ENCODE measurements around the gene KIF14. TPM values are rescaled to one million over a fixed set of nuclear protein-coding genes. Genes with fewer than 3 reads are reported as not detected.

The KIF14 gene
- polyA plus RNA-seq, 1 of the 3 experiments (the other 2 are of a cell fraction): 1.2 TPM

DNA sequence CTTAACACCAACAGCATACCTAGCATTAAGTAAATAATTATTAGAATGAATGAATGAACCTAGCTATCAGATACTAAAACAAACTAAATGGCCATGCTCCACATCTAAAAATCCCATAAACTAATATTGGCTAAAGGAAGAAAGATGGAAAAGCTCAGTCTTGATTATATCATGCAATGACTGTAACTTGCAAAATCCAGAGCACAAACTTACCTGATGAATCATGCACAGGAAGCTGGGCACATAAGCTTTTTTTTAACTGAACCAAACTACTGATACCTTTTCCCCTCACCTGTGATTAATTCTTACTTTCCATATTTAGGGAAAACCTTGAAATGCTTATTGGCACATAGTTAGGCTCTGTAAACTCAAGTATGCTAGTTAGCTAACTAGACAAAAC is 70.2 kb downstream of the KIF14 start:
- Histone ChIP-seq H2AFZ (ENCODE audit: low read depth) (no peak overlapping the region), H3K9me3 (no peaks in the 10 kb centered on the region), H3F3A (replicated peaks; ENCODE audit: insufficient read depth) (peaks cover 7% of the 10 kb centered on the region), H3K4me1 (ENCODE audit: control insufficient read depth in 1 of 2, insufficient read depth in 2 of 2, low read depth in 1 of 2, low read length in 1 of 2) (no peaks in the 10 kb centered on the region), H3K27ac (ENCODE audit: low read depth in 2 of 2, low read length in 1 of 2) (no peak overlapping the region), H3K4me2 (no peak overlapping the region), H4K20me1 (ENCODE audit: insufficient read depth) (no peaks in the 10 kb centered on the region), H3K9ac (no peak overlapping the region), H3K79me2 (ENCODE audit: insufficient read depth) (no peaks in the 10 kb centered on the region), H3K27me3 (ENCODE audit: insufficient read depth) (no peaks in the 10 kb centered on the region), H3K4me3 (ENCODE audit: low read depth in 2 of 2, low read length in 1 of 2) (no peak overlapping the region), H3K36me3 (replicated peaks in 1 of 2; ENCODE audit: control insufficient read depth in 1 of 2, insufficient read depth in 2 of 2, low read length in 1 of 2) (peaks cover 6 to 11% of the 10 kb centered on the region in 2 experiments), H3K9me2 (no peaks in the 10 kb centered on the region)
- TF ChIP-seq JUND (IDR thresholded peaks at IDR 0.05) (no peak), NRF1 (IDR thresholded peaks at IDR 0.05; ENCODE audit: low read depth, low read length) (no peak), USF1 (IDR thresholded peaks at IDR 0.05; ENCODE audit: borderline replicate concordance, low read depth) (no peak), YY1 (IDR thresholded peaks at IDR 0.05; ENCODE audit: low read depth) (no peak), TAF1 (IDR thresholded peaks at IDR 0.05; ENCODE audit: borderline replicate concordance, low read depth, low read length) (no peak), RFX5 (IDR thresholded peaks at IDR 0.05; ENCODE audit: low read length) (no peak), NFIC (IDR thresholded peaks at IDR 0.05; ENCODE audit: borderline replicate concordance) (no peak), MXI1 (IDR thresholded peaks at IDR 0.05; ENCODE audit: low read depth, low read length) (no peak), EZH2phosphoT487 (IDR thresholded peaks at IDR 0.05; ENCODE audit: borderline replicate concordance, low read depth) (no peak), GATA2 (CRISPR knock-in tag; IDR thresholded peaks at IDR 0.05) (no peak), USF2 (IDR thresholded peaks at IDR 0.05; ENCODE audit: borderline replicate concordance, low read depth, low read length) (no peak), FOXM1 (IDR thresholded peaks at IDR 0.05; ENCODE audit: low read depth) (no peak), REST (IDR thresholded peaks at IDR 0.05; ENCODE audit: low read depth, low read length) (no peak), ELF1 (IDR thresholded peaks at IDR 0.05) (no peak), EP300 (IDR thresholded peaks at IDR 0.05; ENCODE audit: borderline replicate concordance in 1 of 2, low read depth in 1 of 2, low read length in 1 of 2) (no peak), TEAD4 (IDR thresholded peaks at IDR 0.05; ENCODE audit: borderline replicate concordance, insufficient read depth) (no peak), FOSL2 (IDR thresholded peaks at IDR 0.05; ENCODE audit: borderline replicate concordance, low read depth) (no peak), SIN3A (IDR thresholded peaks at IDR 0.05; ENCODE audit: borderline replicate concordance, low read depth, low read length) (no peak)
- TF ChIP-seq, protein P1, sequence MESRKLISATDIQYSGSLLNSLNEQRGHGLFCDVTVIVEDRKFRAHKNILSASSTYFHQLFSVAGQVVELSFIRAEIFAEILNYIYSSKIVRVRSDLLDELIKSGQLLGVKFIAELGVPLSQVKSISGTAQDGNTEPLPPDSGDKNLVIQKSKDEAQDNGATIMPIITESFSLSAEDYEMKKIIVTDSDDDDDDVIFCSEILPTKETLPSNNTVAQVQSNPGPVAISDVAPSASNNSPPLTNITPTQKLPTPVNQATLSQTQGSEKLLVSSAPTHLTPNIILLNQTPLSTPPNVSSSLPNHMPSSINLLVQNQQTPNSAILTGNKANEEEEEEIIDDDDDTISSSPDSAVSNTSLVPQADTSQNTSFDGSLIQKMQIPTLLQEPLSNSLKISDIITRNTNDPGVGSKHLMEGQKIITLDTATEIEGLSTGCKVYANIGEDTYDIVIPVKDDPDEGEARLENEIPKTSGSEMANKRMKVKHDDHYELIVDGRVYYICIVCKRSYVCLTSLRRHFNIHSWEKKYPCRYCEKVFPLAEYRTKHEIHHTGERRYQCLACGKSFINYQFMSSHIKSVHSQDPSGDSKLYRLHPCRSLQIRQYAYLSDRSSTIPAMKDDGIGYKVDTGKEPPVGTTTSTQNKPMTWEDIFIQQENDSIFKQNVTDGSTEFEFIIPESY (IDR thresholded peaks at IDR 0.05; ENCODE audit: borderline replicate concordance, low read depth): no peak
- CTCF ChIA-PET: interaction anchor here (1.2 to 2.1 kb wide), 3 partner anchors 8 to 13 kb away, joined by 4 to 9 read pairs (median 5); no protein-coding TSS in a partner anchor
- POLR2A ChIA-PET: no interaction called here
- no peak for DNase-seq

All from SK-N-SH (cell line).